Endothelial cell (in vitro differentiated cells): ENCODE data around the gene KIAA1671. TPM values are rescaled to one million over a fixed set of nuclear protein-coding genes. Genes with fewer than 3 reads are reported as not detected.

ENCODE experiments used
- DNase-seq: peaks from one replicate; pipeline ENCODE4 v3.0.0; 2021; ENCODE audit warnings: low spot score
- H3K27ac Mint-ChIP-seq: one replicate; pipeline ENCODE4 v1.8.0; 2021; ENCODE audit warnings: mixed read lengths, inconsistent platforms; ENCODE audit not compliant: unreplicated experiment
- H3K27me3 Mint-ChIP-seq: one replicate; pipeline ENCODE4 v1.8.0; 2021; ENCODE audit warnings: mild to moderate bottlenecking, moderate library complexity, mixed read lengths, inconsistent platforms; ENCODE audit not compliant: unreplicated experiment
- H3K36me3 Mint-ChIP-seq: one replicate; pipeline ENCODE4 v1.8.0; 2021; ENCODE audit warnings: mild to moderate bottlenecking, low read depth, mixed read lengths, inconsistent platforms; ENCODE audit not compliant: unreplicated experiment
- H3K4me1 Mint-ChIP-seq: one replicate; pipeline ENCODE4 v1.8.0; 2021; ENCODE audit warnings: mild to moderate bottlenecking, mixed read lengths, inconsistent platforms; ENCODE audit not compliant: unreplicated experiment
- H3K4me3 Mint-ChIP-seq: one replicate; pipeline ENCODE4 v1.8.0; 2021; ENCODE audit warnings: mild to moderate bottlenecking, mixed read lengths, inconsistent platforms; ENCODE audit not compliant: unreplicated experiment
- H3K9me3 Mint-ChIP-seq: one replicate; pipeline ENCODE4 v1.8.0; 2021; ENCODE audit warnings: mixed read lengths, inconsistent platforms; ENCODE audit not compliant: unreplicated experiment
- CTCF ChIP-seq: fragments of 200-600 bp; sonication (generic); IDR thresholded peaks from one replicate; pipeline ENCODE4 v1.5.0; 2021; ENCODE audit warnings: antibody characterized with exemption; ENCODE audit not compliant: unreplicated experiment
- total RNA-seq: library from RNA; stranded (reverse); fragmentation: NEBNext Ultra II Directional; extraction: Animal tissue kit (Norgen Biotek cat#: 25700); gene quantifications from one replicate; pipeline ENCODE4 v1.2.1, GENCODE V29; 2021; ENCODE audit not compliant: unreplicated experiment

KIAA1671 gene
- total RNA-seq, 1 donor from 2014 or later = 92.1 TPM

DNA sequence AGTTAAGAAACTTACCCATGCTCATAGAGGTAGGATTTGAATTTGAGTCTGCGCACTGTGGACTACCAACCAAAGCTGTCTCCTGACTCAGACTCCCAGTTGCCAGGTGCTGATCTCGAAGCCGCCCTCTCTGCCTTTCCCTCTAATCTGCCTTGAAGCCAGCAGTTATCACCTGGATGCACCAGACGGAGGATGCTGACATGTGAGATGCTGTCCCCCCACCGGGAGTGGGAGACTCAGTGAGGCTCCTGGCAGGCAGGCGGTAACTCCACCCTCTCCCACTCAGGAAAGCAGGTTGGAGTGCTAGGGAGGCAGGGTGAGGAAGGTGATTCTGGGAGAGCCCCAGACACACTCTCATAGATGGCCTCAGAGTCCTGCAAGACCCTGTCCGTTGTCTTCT, 40.4 kb downstream of the KIAA1671 start:
- no peak for DNase-seq
- no peak overlapping the region for H3K4me3 Mint-ChIP-seq
- H3K4me1 Mint-ChIP-seq = peaks cover 25% of the 10 kb centered on the region
- no peaks in the 10 kb centered on the region for H3K9me3 Mint-ChIP-seq
- H3K36me3 Mint-ChIP-seq = no peaks in the 10 kb centered on the region
- H3K27ac Mint-ChIP-seq = no peak overlapping the region
- H3K27me3 Mint-ChIP-seq = peaks cover 4% of the 10 kb centered on the region
- no peak for TF ChIP-seq CTCF

GRCh38 chr22:24994070-24994763, 41.7 kb downstream of the KIAA1671 start:
- H3K27me3 Mint-ChIP-seq = peaks cover 4% of the 10 kb centered on the region
- H3K27ac Mint-ChIP-seq = no peak overlapping the region
- no peak overlapping the region for H3K4me3 Mint-ChIP-seq
- H3K4me1 Mint-ChIP-seq = peaks cover 25% of the 10 kb centered on the region
- no peaks in the 10 kb centered on the region for H3K9me3 Mint-ChIP-seq
- no peaks in the 10 kb centered on the region for H3K36me3 Mint-ChIP-seq
- no peak for TF ChIP-seq CTCF
- DNase-seq = no peak

DNA sequence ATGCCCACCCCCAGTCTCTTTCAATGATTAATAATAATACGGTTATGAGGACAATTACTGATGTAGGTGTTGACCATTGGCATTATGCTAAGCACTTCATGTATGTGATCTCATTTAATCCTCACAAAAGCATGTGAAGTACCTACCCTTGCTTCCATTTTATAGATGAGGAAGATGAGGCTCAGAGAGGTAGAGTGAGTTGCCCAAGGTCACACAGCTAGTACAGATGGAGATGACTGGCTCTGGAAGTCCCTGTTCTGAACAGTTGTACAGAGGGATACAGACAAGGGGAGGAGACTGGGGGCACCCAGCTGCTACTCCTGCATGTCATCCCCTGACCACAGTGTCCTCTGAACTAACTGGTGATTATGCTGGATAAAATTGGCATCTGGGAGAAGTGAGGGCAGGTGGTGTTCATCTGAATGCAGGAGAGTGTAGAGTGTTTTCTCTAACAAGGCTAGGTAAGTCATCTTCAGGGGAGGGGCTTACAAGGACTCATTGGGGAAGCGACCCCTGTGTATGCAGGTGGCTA, 43.2 kb downstream of the KIAA1671 start:
- no peak for DNase-seq
- TF ChIP-seq CTCF = no peak
- Mint-ChIP-seq H3K27me3 (peaks cover 4% of the 10 kb centered on the region), H3K36me3 (no peaks in the 10 kb centered on the region), H3K27ac (no peak overlapping the region), H3K9me3 (no peaks in the 10 kb centered on the region), H3K4me3 (no peak overlapping the region), H3K4me1 (peaks cover 25% of the 10 kb centered on the region)

DNA sequence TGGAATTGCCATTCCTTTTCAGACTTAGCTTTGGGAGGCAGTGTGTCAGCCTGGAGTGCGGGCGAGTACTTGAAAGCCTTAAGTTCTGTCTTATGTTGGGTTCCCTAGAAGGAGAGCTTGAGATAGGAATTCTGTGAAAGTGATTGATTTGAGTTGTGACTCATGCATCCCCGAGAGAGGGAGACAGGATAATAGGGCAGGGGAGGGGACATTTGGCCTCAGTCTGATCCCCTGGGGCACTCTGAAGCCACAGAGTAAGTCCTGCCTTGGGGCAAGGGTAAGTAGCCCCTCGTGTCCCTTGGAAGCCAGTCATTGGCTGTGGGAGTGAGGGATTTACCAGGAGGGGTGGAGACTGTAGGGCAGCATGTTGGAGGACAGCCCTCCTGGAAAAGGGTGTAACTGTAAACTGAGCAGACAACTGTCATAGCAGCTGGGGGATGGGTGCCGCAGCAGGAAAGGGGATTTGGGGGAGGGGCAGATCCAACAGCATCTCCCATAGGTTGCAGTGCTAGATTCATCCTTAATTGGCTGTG, 44.0 kb downstream of the KIAA1671 start:
- DNase-seq = no peak
- no peak for TF ChIP-seq CTCF
- Mint-ChIP-seq H3K36me3 (no peaks in the 10 kb centered on the region), H3K27ac (peak overlapping the region; percentile 52), H3K4me3 (peak overlapping the region; percentile 22), H3K9me3 (no peaks in the 10 kb centered on the region), H3K27me3 (peaks cover 6% of the 10 kb centered on the region), H3K4me1 (peaks cover 25% of the 10 kb centered on the region)

- H3K27ac Mint-ChIP-seq = peak overlapping the region; percentile 22
- H3K36me3 Mint-ChIP-seq = no peaks in the 10 kb centered on the region
- no peaks in the 10 kb centered on the region for H3K9me3 Mint-ChIP-seq
- no peak overlapping the region for H3K4me3 Mint-ChIP-seq
- peaks cover 27% of the 10 kb centered on the region for H3K4me1 Mint-ChIP-seq
- H3K27me3 Mint-ChIP-seq = peaks cover 6% of the 10 kb centered on the region
- no peak for TF ChIP-seq CTCF
- no peak for DNase-seq
Observed at GRCh38 chr22:24997023-24997422, 44.5 kb downstream of the KIAA1671 start.
